HL-60 (cell line): ENCODE results near the gene PLBD2.

ENCODE experiments used
- POLR2AphosphoS5 ChIP-seq: IDR thresholded peaks from 2 replicates; pipeline ENCODE4 v1.6.1; 2012; ENCODE audit warnings: low read depth
- TF ChIP-seq, protein P1 (sequence below): IDR thresholded peaks from one replicate; pipeline ENCODE4 v1.5.1; 2011; ENCODE audit warnings: low read length, control low read depth, inconsistent platforms; ENCODE audit not compliant: insufficient read depth

DNA sequence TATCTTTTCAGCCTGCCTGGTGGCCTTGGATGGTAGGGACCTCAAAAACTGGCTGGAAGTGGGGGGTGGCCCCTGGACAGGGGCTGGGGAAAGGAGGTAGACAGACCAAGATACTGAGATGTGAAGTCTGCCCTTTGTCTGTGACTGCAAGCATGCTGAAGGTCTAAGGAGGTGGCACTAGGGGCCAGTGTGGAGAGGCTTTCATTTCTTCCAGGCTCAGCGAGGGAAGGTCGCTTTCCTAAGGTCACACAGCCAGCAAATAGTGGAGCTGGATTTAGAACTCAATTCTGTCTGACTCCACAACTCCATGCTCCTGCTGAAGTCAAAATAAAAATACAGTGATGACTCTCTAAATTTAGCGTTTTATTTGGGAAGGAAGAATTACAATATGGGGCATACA lies 11.3 kb upstream of the PLBD2 start:
- TF ChIP-seq, protein P1, sequence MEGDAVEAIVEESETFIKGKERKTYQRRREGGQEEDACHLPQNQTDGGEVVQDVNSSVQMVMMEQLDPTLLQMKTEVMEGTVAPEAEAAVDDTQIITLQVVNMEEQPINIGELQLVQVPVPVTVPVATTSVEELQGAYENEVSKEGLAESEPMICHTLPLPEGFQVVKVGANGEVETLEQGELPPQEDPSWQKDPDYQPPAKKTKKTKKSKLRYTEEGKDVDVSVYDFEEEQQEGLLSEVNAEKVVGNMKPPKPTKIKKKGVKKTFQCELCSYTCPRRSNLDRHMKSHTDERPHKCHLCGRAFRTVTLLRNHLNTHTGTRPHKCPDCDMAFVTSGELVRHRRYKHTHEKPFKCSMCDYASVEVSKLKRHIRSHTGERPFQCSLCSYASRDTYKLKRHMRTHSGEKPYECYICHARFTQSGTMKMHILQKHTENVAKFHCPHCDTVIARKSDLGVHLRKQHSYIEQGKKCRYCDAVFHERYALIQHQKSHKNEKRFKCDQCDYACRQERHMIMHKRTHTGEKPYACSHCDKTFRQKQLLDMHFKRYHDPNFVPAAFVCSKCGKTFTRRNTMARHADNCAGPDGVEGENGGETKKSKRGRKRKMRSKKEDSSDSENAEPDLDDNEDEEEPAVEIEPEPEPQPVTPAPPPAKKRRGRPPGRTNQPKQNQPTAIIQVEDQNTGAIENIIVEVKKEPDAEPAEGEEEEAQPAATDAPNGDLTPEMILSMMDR = no peak
- TF ChIP-seq POLR2AphosphoS5 = no peak
